Tibial nerve (tissue), 4 donors: ENCODE measurements around the gene PRDM11.

ENCODE experiments used
- CTCF ChIP-seq, 5 experiments: fragments of 200-600 bp in 3 of 5; fragments of 450-650 bp in 2 of 5; sonication (generic) in 3 of 5; IDR thresholded peaks; one replicate each; pipeline ENCODE4 v1.5.1; 2016 to 2019; ENCODE audit warnings: antibody characterized with exemption in 5 of 5, mild to moderate bottlenecking in 3 of 5, moderate library complexity in 2 of 5
- EP300 ChIP-seq, 2 donors: sonication (generic); formaldehyde crosslinking; IDR thresholded peaks; one replicate each; pipeline ENCODE4 v1.6.1; 2017; ENCODE audit warnings: antibody characterized with exemption in 2 of 2, mild to moderate bottlenecking in 1 of 2
- POLR2A ChIP-seq, 2 donors: fragments of 450-650 bp; IDR thresholded peaks; one replicate each; pipeline ENCODE4 v1.6.1; 2017; ENCODE audit warnings: antibody characterized with exemption in 2 of 2, mild to moderate bottlenecking in 2 of 2, moderate library complexity in 2 of 2

- TF ChIP-seq EP300 (IDR thresholded peaks at IDR 0.05), result no peak
- no peak for TF ChIP-seq CTCF (IDR thresholded peaks at IDR 0.05)
- TF ChIP-seq POLR2A (IDR thresholded peaks at IDR 0.05), result no peak
Observed at GRCh38 chr11:45224766-45225165, 78.3 kb downstream of the PRDM11 start.
